GM13977 (cell line): ENCODE data around the gene VDAC1.
A peak's percentile ranks its signal among the peaks of the same experiment; 100 is the strongest.
"Not testable (repeated sequence)": the region's sequence is repeated elsewhere in the genome, so short reads cannot be mapped to it uniquely, and the experiment has no call there.

Experiments
- DNase-seq: peaks from one replicate; pipeline ENCODE4 v3.0.0; 2012; ENCODE audit warnings: low spot score
- in situ Hi-C: fragments of 300-500 bp; cut with MboI; formaldehyde crosslinking; loops from one replicate; pipeline ENCODE4 v1.12.0; 2022; ENCODE audit warnings: low sequenced_read_pairs, low pct_unique_long_range_greater_than_20kb, mixed read lengths, inconsistent platforms; ENCODE audit not compliant: unreplicated experiment
- TF ChIP-seq, protein P1 (sequence below): IDR thresholded peaks from 2 replicates; pipeline ENCODE4 v1.5.1; 2012; ENCODE audit warnings: mild to moderate bottlenecking, control low read depth; ENCODE audit not compliant: insufficient read depth; ENCODE audit errors: extremely low read depth, missing control alignments

Gene VDAC1

DNA sequence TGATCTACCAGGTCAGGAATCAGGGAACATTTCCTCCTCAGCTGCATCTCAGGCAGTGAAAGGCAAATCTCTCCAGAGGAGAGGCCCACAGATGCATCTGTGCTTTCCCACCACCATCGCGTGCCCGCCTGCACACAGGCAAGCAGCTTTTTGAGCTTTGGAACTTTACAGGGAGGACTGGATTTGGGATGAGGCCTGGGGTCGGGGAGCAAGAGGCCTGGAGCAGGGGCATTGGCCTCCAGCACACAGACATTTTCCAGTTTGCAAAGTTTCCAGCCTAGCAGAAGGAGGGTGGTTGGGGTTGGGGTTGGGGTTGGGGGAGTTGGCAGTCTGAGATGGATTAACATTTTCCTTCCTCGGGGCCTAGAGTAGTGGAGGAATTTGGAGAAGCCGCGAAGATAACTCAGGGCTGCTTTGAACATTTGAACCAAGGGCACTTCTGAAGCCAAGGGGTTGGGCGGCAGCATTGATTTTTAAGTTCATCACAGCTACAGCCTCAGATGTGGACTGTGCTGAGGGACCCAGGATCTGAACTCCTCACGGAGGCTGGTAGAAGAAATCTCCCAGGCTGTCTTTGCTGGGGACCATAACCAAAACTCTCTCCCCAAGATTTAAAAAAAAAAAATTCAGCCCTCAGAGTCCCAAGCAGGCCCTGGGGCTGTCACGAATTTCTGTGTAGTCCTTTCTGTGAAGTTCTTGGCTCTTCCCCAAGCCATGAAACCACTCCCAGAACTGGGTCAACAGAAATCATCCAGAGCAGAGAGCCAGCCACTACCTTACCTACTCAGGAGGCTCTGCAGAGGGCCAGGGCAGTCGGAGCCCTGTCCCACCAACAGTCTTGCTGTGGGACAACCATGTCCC lies 61.9 kb downstream of the VDAC1 start:
- TF ChIP-seq, protein P1, sequence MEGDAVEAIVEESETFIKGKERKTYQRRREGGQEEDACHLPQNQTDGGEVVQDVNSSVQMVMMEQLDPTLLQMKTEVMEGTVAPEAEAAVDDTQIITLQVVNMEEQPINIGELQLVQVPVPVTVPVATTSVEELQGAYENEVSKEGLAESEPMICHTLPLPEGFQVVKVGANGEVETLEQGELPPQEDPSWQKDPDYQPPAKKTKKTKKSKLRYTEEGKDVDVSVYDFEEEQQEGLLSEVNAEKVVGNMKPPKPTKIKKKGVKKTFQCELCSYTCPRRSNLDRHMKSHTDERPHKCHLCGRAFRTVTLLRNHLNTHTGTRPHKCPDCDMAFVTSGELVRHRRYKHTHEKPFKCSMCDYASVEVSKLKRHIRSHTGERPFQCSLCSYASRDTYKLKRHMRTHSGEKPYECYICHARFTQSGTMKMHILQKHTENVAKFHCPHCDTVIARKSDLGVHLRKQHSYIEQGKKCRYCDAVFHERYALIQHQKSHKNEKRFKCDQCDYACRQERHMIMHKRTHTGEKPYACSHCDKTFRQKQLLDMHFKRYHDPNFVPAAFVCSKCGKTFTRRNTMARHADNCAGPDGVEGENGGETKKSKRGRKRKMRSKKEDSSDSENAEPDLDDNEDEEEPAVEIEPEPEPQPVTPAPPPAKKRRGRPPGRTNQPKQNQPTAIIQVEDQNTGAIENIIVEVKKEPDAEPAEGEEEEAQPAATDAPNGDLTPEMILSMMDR: no peak
- no peak for DNase-seq
- in situ Hi-C loops: no loop called here

DNA sequence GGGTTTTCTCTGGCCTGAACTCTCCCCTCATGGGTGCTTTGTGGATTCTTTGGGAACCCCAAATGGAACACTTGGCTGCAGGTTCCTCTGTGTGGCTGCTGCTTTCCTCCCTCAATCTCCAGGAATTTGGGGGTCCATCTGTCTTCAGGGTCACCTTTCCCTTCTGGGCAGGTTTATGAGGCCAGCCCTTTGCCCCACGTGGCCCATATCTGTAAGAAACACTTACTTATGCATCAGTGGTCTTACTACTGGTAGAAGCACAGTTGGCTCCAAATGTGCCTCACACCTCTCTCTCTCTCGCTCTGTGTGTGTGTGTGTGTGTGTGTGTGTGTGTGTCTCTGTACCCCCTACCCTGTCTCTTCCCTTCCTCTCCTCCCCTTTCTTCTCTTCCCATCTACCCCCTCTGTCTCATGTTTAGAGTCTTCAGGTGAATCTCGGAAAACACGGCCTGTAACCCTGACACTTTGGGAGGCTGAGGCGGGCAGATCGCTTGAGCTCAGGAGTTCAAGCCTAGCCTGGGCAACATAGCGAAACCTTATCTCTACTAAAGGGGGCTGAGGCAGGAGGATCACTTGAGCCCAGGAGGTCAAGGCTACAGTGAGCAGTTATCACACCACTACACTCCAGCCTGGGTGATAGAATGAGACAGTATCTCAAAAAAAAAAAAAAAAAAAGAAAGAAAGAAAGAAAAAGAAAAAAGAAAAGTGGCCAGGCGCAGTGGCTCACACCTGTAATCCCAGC lies 63.1 kb downstream of the VDAC1 start:
- TF ChIP-seq, protein P1: no peak
- no peak for DNase-seq
- in situ Hi-C loops: no loop called here

DNA sequence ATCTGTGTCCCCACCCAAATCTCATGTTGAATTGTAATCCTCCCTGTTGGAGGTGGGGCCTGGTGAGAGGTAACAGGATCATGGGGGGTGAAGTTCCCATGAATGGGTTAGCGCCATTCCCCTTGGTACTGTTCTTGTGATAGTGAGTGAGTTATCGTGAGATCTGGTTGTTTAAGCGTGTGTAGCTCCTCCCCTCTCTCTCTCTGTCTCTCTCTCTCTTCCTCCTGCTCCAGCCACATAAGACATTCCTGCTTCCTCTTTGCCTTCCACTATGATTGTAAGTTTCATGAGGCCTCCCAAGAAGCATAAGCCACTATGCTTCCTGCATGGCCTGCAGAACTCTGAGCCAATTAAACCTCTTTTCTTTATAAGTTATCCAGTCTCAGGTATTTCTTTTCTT lies 65.1 kb downstream of the VDAC1 start:
- no peak for DNase-seq
- in situ Hi-C loops: no loop called here
- TF ChIP-seq, protein P1: no peak

DNA sequence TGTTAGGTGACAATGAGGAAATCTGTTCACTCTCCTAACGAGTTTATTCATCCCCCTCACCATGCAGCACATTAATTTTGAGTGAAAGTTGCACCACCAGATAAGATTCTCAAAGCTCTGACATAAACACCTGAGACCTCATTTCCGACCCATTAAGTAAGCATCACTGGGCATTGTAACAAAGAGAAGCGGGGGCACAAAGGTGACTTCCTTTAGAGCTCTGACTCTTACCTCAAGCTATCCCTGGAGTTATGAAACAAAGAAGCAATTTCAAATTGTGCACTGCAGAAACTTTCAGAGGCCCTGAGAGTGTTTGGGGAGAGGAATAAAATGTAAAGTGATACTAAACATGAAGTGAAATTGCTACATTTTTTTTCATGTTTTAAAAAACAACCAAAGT lies 65.8 kb downstream of the VDAC1 start:
- TF ChIP-seq, protein P1: no peak
- in situ Hi-C loops: no loop called here
- peak; percentile 55 for DNase-seq

DNA sequence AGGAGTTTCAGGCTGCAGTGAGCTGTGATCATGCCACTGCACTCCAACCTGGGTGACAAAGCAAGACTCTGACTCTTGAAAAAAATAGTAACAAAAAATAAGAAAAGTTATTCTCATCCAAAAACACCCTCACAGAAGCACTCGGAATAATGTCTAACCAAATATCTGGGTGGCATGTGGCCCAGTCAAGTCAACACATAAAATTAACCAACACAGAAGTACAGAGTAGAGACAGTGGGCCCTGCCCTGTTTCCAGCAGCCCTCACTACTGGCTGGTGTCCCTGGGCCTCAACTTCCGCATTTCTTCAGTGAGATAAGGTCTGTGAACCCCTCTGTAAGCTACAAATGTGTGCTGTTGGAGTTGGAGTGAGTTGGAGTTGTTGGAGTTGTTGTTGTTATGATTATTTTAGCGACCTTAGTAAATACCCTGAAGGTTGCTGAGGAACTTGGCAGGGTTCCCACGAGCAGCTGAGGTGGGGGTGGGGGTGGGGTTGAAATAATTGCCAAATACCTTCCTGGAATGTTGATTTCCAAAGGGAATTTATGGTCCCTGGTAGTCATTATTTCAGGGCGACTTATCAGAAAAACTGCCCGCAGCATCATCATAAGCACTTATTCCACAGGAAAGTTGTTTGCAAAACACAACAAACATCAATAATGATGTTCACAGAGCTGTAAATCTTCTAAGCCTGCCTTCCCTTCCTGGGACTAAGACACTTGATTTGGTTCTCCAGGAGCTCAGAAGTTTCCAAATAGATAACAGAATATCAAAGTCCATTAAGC lies 66.5 kb downstream of the VDAC1 start:
- no peak for DNase-seq
- in situ Hi-C loops: no loop called here
- TF ChIP-seq, protein P1: no peak

DNA sequence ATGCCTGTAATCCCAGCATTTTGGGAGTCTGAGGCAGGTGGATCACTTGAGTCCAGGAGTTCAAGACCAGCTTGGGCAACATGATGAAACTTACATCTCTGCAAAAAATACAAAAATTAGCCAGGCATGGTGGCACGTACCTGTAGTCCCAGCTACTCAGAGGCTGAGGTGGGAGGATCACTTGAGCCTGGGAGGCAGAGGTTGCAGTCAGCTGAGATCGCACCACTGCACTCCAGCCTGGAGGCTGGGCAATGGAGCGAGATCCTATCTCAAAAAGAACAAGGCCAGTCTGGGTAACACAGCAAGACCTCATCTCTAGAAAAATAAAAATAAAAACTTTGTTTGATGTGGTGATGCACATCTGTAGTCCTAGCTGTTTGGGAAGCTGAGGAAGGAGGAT lies 67.1 kb downstream of the VDAC1 start:
- in situ Hi-C loops, DNase-seq: not testable (repeated sequence)

DNA sequence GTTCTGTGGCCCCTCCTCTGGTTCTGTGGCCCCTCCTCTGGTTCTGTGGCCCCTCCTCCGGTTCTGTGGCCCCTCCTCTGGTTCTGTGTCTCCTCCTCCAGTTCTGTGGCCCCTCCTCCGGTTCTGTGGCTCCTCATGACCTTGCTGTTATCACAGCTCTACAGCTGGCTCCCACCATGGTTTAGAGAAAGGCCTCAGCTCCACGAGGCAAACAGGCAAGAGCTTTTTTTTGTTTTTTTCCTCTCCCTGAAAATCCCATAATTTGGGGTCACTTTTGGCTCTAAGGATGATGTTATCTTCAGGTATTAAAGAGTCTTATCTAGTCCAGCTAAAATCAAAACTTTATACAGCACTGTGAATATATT lies 68.1 kb downstream of the VDAC1 start:
- in situ Hi-C loops: no loop called here
- no peak for DNase-seq
- TF ChIP-seq, protein P1: no peak

DNA sequence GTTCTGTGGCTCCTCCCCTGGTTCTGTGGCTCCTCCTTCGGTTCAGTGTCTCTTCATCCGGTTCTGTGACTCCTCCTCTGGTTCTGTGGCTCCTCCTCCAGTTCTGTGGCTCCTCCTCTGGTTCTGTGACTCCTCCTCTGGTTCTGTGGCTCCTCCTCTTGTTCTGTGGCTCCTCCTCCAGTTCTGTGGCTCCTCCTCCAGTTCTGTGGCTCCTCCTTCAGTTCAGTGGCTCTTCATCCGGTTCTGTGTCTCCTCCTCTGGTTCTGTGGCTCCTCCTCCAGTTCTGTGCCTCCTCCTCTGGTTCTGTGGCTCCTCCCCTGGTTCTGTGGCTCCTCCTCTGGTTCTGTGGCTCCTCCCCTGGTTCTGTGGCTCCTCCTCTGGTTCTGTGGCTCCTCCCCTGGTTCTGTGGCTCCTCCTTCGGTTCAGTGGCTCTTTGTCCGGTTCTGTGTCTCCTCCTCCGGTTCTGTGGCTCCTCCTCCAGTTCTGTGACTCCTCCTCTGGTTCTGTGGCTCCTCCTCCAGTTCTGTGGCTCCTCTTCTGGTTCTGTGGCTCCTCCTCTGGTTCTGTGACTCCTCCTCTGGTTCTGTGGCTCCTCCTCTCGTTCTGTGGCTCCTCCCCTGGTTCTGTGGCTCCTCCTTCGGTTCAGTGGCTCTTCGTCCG lies 68.7 kb downstream of the VDAC1 start:
- in situ Hi-C loops, DNase-seq: not testable (repeated sequence)
